K562 (cell line): Measurements from ENCODE around the gene MAPK8IP1. TPM values are rescaled to one million over a fixed set of nuclear protein-coding genes. Genes with fewer than 3 reads are reported as not detected.

Experiments used
- BDP1 ChIP-seq: IDR thresholded peaks from 3 replicates; pipeline ENCODE4 v1.6.1; 2011; ENCODE audit not compliant: insufficient read length, insufficient read depth
- BRD4 ChIP-seq: fragments of 200-600 bp; sonication (generic); IDR thresholded peaks from 2 replicates; pipeline ENCODE4 v1.6.1; 2017; ENCODE audit warnings: inconsistent platforms
- CBX2 ChIP-seq: fragments of 200-600 bp; sonication (generic); IDR thresholded peaks from one replicate; pipeline ENCODE4 v1.6.1; 2012; ENCODE audit warnings: mild to moderate bottlenecking, low read length, inconsistent platforms; ENCODE audit not compliant: insufficient read depth, poor library complexity, severe bottlenecking
- E2F8 ChIP-seq: fragments of 450-650 bp; IDR thresholded peaks from 2 replicates; pipeline ENCODE4 v1.7.1; 2018; ENCODE audit warnings: mild to moderate bottlenecking, low read depth; ENCODE audit not compliant: partially characterized antibody
- GABPA ChIP-seq: fragments of 200-800 bp; sonication (Bioruptor generic); conservative IDR thresholded peaks from 2 replicates; pipeline ENCODE4 v1.6.1; 2016; ENCODE audit warnings: low read depth, missing genetic modification characterization, missing compliant biosample characterization
- GTF2E2 ChIP-seq: fragments of 200-800 bp; sonication (Bioruptor generic); IDR thresholded peaks from 2 replicates; pipeline ENCODE4 v1.6.1; 2016; ENCODE audit warnings: missing genetic modification characterization, missing compliant biosample characterization
- JUN ChIP-seq, 2 experiments: sonication (generic) in 1 of 2; formaldehyde crosslinking in 1 of 2; IDR thresholded peaks; 2 replicates each; pipeline versions ENCODE4 v1.6.1 to v1.8.0; 2012 to 2022; ENCODE audit warnings: borderline replicate concordance in 2 of 2, mild to moderate bottlenecking in 2 of 2, improper control_type of control experiment in 1 of 2, low read depth in 1 of 2, low read length in 1 of 2, missing genetic modification reagents in 1 of 2
- MAX ChIP-seq: sonication (generic); formaldehyde crosslinking; IDR thresholded peaks from 2 replicates; pipeline ENCODE4 v1.9.0; 2022; ENCODE audit warnings: mild to moderate bottlenecking, missing genetic modification reagents
- MCM3 ChIP-seq: fragments of 450-650 bp; IDR thresholded peaks from 2 replicates; pipeline ENCODE4 v1.6.1; 2016
- MXD1 ChIP-seq: fragments of 250-450 bp; sonication (Bioruptor Pico); IDR thresholded peaks from 2 replicates; pipeline ENCODE4 v1.8.0; 2021; ENCODE audit warnings: borderline replicate concordance, mild to moderate bottlenecking, moderate library complexity; ENCODE audit not compliant: poor library complexity, severe bottlenecking
- NFATC3 ChIP-seq: fragments of 450-650 bp; IDR thresholded peaks from 2 replicates; pipeline ENCODE4 v1.6.1; 2017; ENCODE audit warnings: mild to moderate bottlenecking
- NONO ChIP-seq, 2 experiments: fragments of 200-400 bp in 1 of 2; fragments of 450-650 bp in 1 of 2; formaldehyde crosslinking in 1 of 2; IDR thresholded peaks; 2 replicates each; pipeline ENCODE4 v1.6.1; 2017; ENCODE audit warnings: low read depth in 2 of 2, mild to moderate bottlenecking in 2 of 2, moderate library complexity in 2 of 2, low read length in 1 of 2
- NRF1 ChIP-seq, 2 experiments: fragments of 450-650 bp; IDR thresholded peaks in 1 of 2; conservative IDR thresholded peaks in 1 of 2; 2 replicates each; pipeline ENCODE4 v1.6.1; 2014; ENCODE audit warnings: mild to moderate bottlenecking in 2 of 2
- PHF21A ChIP-seq: fragments of 450-650 bp; IDR thresholded peaks from 2 replicates; pipeline ENCODE4 v1.6.1; 2017; ENCODE audit warnings: low read depth, borderline replicate concordance
- PHF8 ChIP-seq: fragments of 200-600 bp; sonication (generic); IDR thresholded peaks from 2 replicates; pipeline ENCODE4 v1.6.1; 2012; ENCODE audit warnings: mixed run types, mild to moderate bottlenecking, inconsistent platforms, low read length, moderate library complexity, borderline replicate concordance
- PRMT5 ChIP-seq: sonication (generic); formaldehyde crosslinking; IDR thresholded peaks from 2 replicates; pipeline ENCODE4 v1.5.0; 2020; ENCODE audit warnings: missing genetic modification reagents
- RBBP5 ChIP-seq: fragments of 200-600 bp; sonication (generic); IDR thresholded peaks from 2 replicates; pipeline ENCODE4 v1.6.1; 2012; ENCODE audit warnings: borderline replicate concordance, mild to moderate bottlenecking, low read length, control low read depth, inconsistent platforms; ENCODE audit not compliant: insufficient read depth, poor library complexity, severe bottlenecking
- TAL1 ChIP-seq: fragments of 450-650 bp; IDR thresholded peaks from 2 replicates; pipeline ENCODE4 v1.6.1; 2016; ENCODE audit warnings: mild to moderate bottlenecking
- TRIM25 ChIP-seq: fragments of 450-650 bp; IDR thresholded peaks from 2 replicates; pipeline ENCODE4 v1.7.0; 2016; ENCODE audit warnings: borderline replicate concordance
- ZBTB26 ChIP-seq: fragments of 450-650 bp; formaldehyde crosslinking; IDR thresholded peaks from 2 replicates; pipeline ENCODE4 v1.4.0; 2022; ENCODE audit warnings: missing genetic modification characterization
- ZC3H8 ChIP-seq: fragments of 450-650 bp; IDR thresholded peaks from 2 replicates; pipeline ENCODE4 v1.6.1; 2017
- polyA plus RNA-seq, 8 experiments: library from polyadenylated mRNA; depleted of rRNA in 4 of 8; stranded (reverse) in 5 of 8; unstranded in 3 of 8; fragments of >200 nt; fragmentation: Nextera tagmentation in 2 of 8; fragmentation: Illumina TruSeq in 1 of 8; extraction: Ambion mirVana in 2 of 8; extraction: Trizol in 1 of 8; gene quantifications; 2 replicates each; pipeline versions ENCODE4 v1.2.1 to v1.2.3, GENCODE V29; 2011 to 2014; ENCODE audit warnings: inconsistent platforms in 1 of 8, missing spikeins in 1 of 8
- total RNA-seq, 7 experiments: library from RNA; depleted of rRNA in 6 of 7; stranded (reverse); fragments of >200 nt in 6 of 7; fragmentation: Illumina TruSeq in 2 of 7; extraction: Trizol in 2 of 7; gene quantifications; 2 replicates each; pipeline versions ENCODE4 v1.2.1 to v1.2.3, GENCODE V29; 2011 to 2021; ENCODE audit warnings: low replicate concordance in 1 of 7

Gene MAPK8IP1
- total and polyA plus RNA-seq, 9 of the 15 experiments (the other 6 are each of a cell fraction or from before 2014, with no cell fraction given), result 0.13 to 6.9 (median 2.5) TPM

GRCh38 chr11:45922425-45923082, 37.1 kb downstream of the MAPK8IP1 start, which contains the start of gene LARGE2 (continued):
- TF ChIP-seq TRIM25 (no peak), CBX2 (no peak), GABPA (tag) (no peak), TAL1 (no peak), PRMT5 (CRISPR knock-in tag) (no peak), BRD4 (no peak), JUN (IDR thresholded peaks at IDR 0.05; ENCODE audit: borderline replicate concordance, low read depth, low read length) (no peak), JUN (CRISPR knock-in tag; IDR thresholded peaks at IDR 0.05; ENCODE audit: borderline replicate concordance) (no peak), MAX (CRISPR knock-in tag) (no peak), NONO (IDR thresholded peaks at IDR 0.05; ENCODE audit: low read depth in 2 of 2, low read length in 1 of 2) (0 out of 4 replicates have a peak, but pooled peaks of 1 of the 2 experiments have one; percentile 44), ZBTB26 (CRISPR knock-in tag) (no peak), MCM3 (no peak), ZC3H8 (no peak), NFATC3 (no peak), RBBP5 (no peak), GTF2E2 (tag) (no peak), MXD1 (CRISPR knock-in tag) (no peak), PHF8 (peak; percentile 51; the same call in 1 of the 2 replicates), E2F8 (no peak), BDP1 (no peak), PHF21A (no peak), NRF1 (conservative IDR thresholded peaks at IDR 0.05 in 1 of 2, IDR thresholded peaks at IDR 0.05 in 1 of 2) (peak; percentile 55 to 57; a peak in 3 of 4 replicates)
